Heart left ventricle (tissue), 16 donors: ENCODE measurements around the gene ZBTB39. TPM values are rescaled to one million over a fixed set of nuclear protein-coding genes. Genes with fewer than 3 reads are reported as not detected.

Experiments
- ATAC-seq, 4 donors: fragments of 200-7000 bp; cut with Tn5 transposase; one replicate each; pipeline ENCODE4 v1.9.1; 2020 to 2022; ENCODE audit warnings: moderate library complexity in 4 of 4, mild to moderate bottlenecking in 3 of 4, moderate number of reproducible peaks in 1 of 4
- DNase-seq, 5 donors: peaks; one replicate each; pipeline ENCODE4 v3.0.0-alpha.2; 2020
- H3K27ac ChIP-seq, 12 donors: fragments of 200-600 bp; sonication (generic) in 4 of 12; one replicate each; pipeline versions ENCODE4 v1.5.0 to v1.8.0; 2016 to 2022; ENCODE audit warnings: mild to moderate bottlenecking in 2 of 12
- H3K27me3 ChIP-seq, 9 donors: fragments of 200-600 bp; sonication (generic) in 2 of 9; one replicate each; pipeline versions ENCODE4 v1.5.1 to v1.8.0; 2016 to 2022; ENCODE audit warnings: mild to moderate bottlenecking in 3 of 9
- H3K36me3 ChIP-seq, 9 donors: fragments of 200-600 bp; sonication (generic) in 2 of 9; one replicate each; pipeline versions ENCODE4 v1.5.0 to v1.8.0; 2018 to 2022; ENCODE audit warnings: mild to moderate bottlenecking in 2 of 9
- H3K4me1 ChIP-seq, 12 donors: fragments of 200-600 bp; sonication (generic) in 4 of 12; one replicate each; pipeline versions ENCODE4 v1.5.0 to v1.8.0; 2016 to 2022; ENCODE audit warnings: mild to moderate bottlenecking in 3 of 12
- H3K4me3 ChIP-seq, 12 donors: fragments of 200-600 bp; sonication (generic) in 4 of 12; one replicate each; pipeline versions ENCODE4 v1.5.0 to v1.8.0; 2017 to 2022; ENCODE audit warnings: mild to moderate bottlenecking in 9 of 12, moderate library complexity in 4 of 12
- H3K9me3 ChIP-seq, 12 donors: fragments of 200-600 bp; sonication (generic) in 4 of 12; one replicate each; pipeline versions ENCODE4 v1.5.0 to v1.8.0; 2016 to 2022; ENCODE audit warnings: mild to moderate bottlenecking in 1 of 12
- CTCF ChIP-seq, 12 donors: fragments of 200-600 bp; sonication (generic) in 4 of 12; IDR thresholded peaks; one replicate each; pipeline versions ENCODE4 v1.5.0 to v1.8.0; 2018 to 2022; ENCODE audit warnings: antibody characterized with exemption in 12 of 12, mild to moderate bottlenecking in 5 of 12
- POLR2A ChIP-seq, 2 donors: fragments of 450-650 bp; IDR thresholded peaks; one replicate each; pipeline ENCODE4 v1.6.1; 2017; ENCODE audit warnings: antibody characterized with exemption in 2 of 2, mild to moderate bottlenecking in 2 of 2, moderate library complexity in 2 of 2
- WGBS, 4 donors: extraction: QIAGEN DNeasy Blood & Tissue Kit in 2 of 4; methylation state at CpG; one replicate each; pipeline versions ENCODE4 v1.1.5 to v1.1.7; 2013 to 2018; 5-methylcytosine and 5-hydroxymethylcytosine counted together
- intact Hi-C, 10 donors: fragments of 100-400 bp; cut with DNase I; formaldehyde crosslinking; loops; one replicate each; pipeline versions ENCODE4 v1.11.1 to v1.14.2; 2022
- polyA plus RNA-seq, 2 donors: library from polyadenylated mRNA; stranded (reverse); fragments of 200-250 nt; gene quantifications; one replicate each; pipeline ENCODE4 v1.2.3, GENCODE V29; 2013
- total RNA-seq, 9 donors: library from RNA; depleted of rRNA in 2 of 9; stranded (reverse); fragments of >200 nt in 2 of 9; fragmentation: NEBNext Ultra II Directional in 3 of 9; extraction: Animal tissue kit (Norgen Biotek cat#: 25700) in 3 of 9; gene quantifications; one replicate each; pipeline versions ENCODE4 v1.1.0 to v1.2.4, GENCODE V29; 2016 to 2023
- donor health status: ischemic (EF 13 %, LVEDD 7.1; RV severe dilation, severe dysfunction).
- donor health status: healthy with polysubstance abuse.
- donor health status: DM: no; HTN: yes; CAD: no.
- donor health status: DM: no; HTN: no; CAD: no.
- donor health status: ischemic (EF 25% LVEDD 6.9; RV normal size, moderate dysfunction).
- donor health status: ischemic (EF 25% LVEDD 5.7; RV mildly dilated, moderate dysfunction).
- donor health status: healthy.
- donor health status: DM: yes; HTN: yes; CAD: no.
- donor health status: ischemic (EF 35%, LVEDD 5.7; RV mildly dilated, moderate dysfunction).
- donor health status: nonischemic (EF 11% LVEDD 7.7; RV severe dilation, severe dysfunction).
- donor health status: DM: yes; HTN: yes; CAD: no.
- donor health status: PGD.
- donor health status: ischemic (EF 29% LVEDD 5.4; RV normal size, mild dysfunction).
- donor health status: nonischemic (EF 23%, LVEDD 6.1; RV moderate dilation, normal function).

The ZBTB39 gene
- total and polyA plus RNA-seq, 11 donors: 1.5 to 4.5 (median 3.3) TPM

DNA sequence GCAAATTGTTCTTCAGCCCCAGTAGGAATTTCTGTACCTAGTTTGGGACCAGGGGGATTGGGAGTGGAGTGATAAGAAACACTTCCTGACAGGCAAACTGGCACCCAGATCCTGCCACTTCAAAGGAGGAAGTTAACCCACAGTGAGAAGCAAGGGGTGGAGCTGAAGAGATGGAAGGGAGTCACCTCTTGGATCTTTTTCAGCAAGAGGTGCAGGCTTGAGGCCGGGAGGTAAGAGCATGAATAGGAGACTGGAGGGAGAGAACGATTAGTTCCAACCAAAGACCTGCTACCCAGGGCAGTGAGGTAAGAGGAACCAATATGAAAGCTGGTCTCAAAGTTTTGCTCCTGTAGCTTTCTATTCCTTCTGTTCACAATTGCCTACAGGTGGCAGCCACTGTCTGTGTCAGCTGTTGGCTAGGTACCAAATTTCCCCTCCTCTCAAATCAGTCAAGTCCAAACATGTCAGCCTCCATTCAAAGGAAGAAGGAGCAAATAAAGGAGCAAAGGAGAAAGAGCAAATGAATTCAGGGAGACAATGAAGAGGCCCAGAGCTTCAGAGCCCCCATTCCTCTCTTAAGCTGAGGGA lies 24.9 kb upstream of the ZBTB39 start:
- 35 to 52% (median 46%) methylated on average over 2 of the region's 2 CpGs for WGBS, 4 donors
- ATAC-seq (no peak), DNase-seq (no peak)
- no peaks in the 10 kb centered on the region for H3K36me3 ChIP-seq
- H3K27ac ChIP-seq: no peak overlapping the region
- H3K4me3 ChIP-seq: no peak overlapping the region
- TF ChIP-seq CTCF (IDR thresholded peaks at IDR 0.05): no peak
- no peak for TF ChIP-seq POLR2A (IDR thresholded peaks at IDR 0.05)
- H3K4me1 ChIP-seq: peaks cover 0 to 8% (median 0%) of the 10 kb centered on the region in 12 donors
- intact Hi-C loops: no loop called here
- H3K9me3 ChIP-seq: no peaks in the 10 kb centered on the region
- peaks cover 0 to 5% (median 0%) of the 10 kb centered on the region in 9 donors for H3K27me3 ChIP-seq

GRCh38 chr12:57029457-57029856 lies 23.1 kb upstream of the ZBTB39 start:
- Histone ChIP-seq H3K9me3 (no peaks in the 10 kb centered on the region), H3K4me3 (no peak overlapping the region), H3K36me3 (no peaks in the 10 kb centered on the region), H3K27ac (no peak overlapping the region), H3K27me3 (peaks cover 0 to 5% (median 0%) of the 10 kb centered on the region in 9 donors), H3K4me1 (peaks cover 0 to 8% (median 0%) of the 10 kb centered on the region in 12 donors)
- ATAC-seq: no peak
- DNase-seq: no peak
- 91 to 100% (median 94%) methylated on average over 6 to 7 of the region's 7 CpGs for WGBS, 4 donors
- no peak for TF ChIP-seq POLR2A (IDR thresholded peaks at IDR 0.05)
- no peak for TF ChIP-seq CTCF (IDR thresholded peaks at IDR 0.05)
- intact Hi-C loops: no loop called here

- intact Hi-C loops: no loop called here
- TF ChIP-seq POLR2A (IDR thresholded peaks at IDR 0.05) (no peak), CTCF (IDR thresholded peaks at IDR 0.05) (no peak)
- Histone ChIP-seq H3K27ac (no peak overlapping the region), H3K27me3 (peaks cover 0 to 5% (median 0%) of the 10 kb centered on the region in 9 donors), H3K4me1 (peaks cover 0 to 8% (median 0%) of the 10 kb centered on the region in 12 donors), H3K4me3 (no peak overlapping the region), H3K9me3 (no peaks in the 10 kb centered on the region), H3K36me3 (no peaks in the 10 kb centered on the region)
- 44 to 58% (median 53%) methylated on average over 5 of the region's 5 CpGs for WGBS, 4 donors
- DNase-seq (no peak), ATAC-seq (no peak)
These were observed 21.4 kb upstream of the ZBTB39 start for GRCh38 chr12:57027805-57028153.

GRCh38 chr12:57027011-57027804 lies 20.9 kb upstream of the ZBTB39 start:
- Histone ChIP-seq H3K4me3 (no peak overlapping the region), H3K4me1 (peaks cover 0 to 8% (median 0%) of the 10 kb centered on the region in 12 donors), H3K27me3 (peaks cover 0 to 5% (median 0%) of the 10 kb centered on the region in 9 donors), H3K27ac (peak overlapping the region in 1 of 12 donors; percentile 40), H3K36me3 (no peaks in the 10 kb centered on the region), H3K9me3 (no peaks in the 10 kb centered on the region)
- ATAC-seq: no peak
- WGBS, 4 donors: 41 to 48% (median 44%) methylated on average over 13 of the region's 13 CpGs
- no peak for DNase-seq
- no peak for TF ChIP-seq CTCF (IDR thresholded peaks at IDR 0.05)
- TF ChIP-seq POLR2A (IDR thresholded peaks at IDR 0.05): no peak
- intact Hi-C loops: no loop called here
